HL-60 (cell line): Measurements from ENCODE around the gene COL13A1.

Experiments used
- GABPA ChIP-seq: IDR thresholded peaks from 2 replicates; pipeline ENCODE4 v1.6.1; 2012; ENCODE audit warnings: low read depth
- SPI1 ChIP-seq: IDR thresholded peaks from 2 replicates; pipeline ENCODE4 v1.6.1; 2012; ENCODE audit warnings: low read depth, mild to moderate bottlenecking, borderline replicate concordance
- TF ChIP-seq, protein P1 (sequence below): IDR thresholded peaks from one replicate; pipeline ENCODE4 v1.5.1; 2011; ENCODE audit warnings: low read length, control low read depth, inconsistent platforms; ENCODE audit not compliant: insufficient read depth

- TF ChIP-seq, protein P1, sequence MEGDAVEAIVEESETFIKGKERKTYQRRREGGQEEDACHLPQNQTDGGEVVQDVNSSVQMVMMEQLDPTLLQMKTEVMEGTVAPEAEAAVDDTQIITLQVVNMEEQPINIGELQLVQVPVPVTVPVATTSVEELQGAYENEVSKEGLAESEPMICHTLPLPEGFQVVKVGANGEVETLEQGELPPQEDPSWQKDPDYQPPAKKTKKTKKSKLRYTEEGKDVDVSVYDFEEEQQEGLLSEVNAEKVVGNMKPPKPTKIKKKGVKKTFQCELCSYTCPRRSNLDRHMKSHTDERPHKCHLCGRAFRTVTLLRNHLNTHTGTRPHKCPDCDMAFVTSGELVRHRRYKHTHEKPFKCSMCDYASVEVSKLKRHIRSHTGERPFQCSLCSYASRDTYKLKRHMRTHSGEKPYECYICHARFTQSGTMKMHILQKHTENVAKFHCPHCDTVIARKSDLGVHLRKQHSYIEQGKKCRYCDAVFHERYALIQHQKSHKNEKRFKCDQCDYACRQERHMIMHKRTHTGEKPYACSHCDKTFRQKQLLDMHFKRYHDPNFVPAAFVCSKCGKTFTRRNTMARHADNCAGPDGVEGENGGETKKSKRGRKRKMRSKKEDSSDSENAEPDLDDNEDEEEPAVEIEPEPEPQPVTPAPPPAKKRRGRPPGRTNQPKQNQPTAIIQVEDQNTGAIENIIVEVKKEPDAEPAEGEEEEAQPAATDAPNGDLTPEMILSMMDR: no peak
- TF ChIP-seq SPI1: no peak
- no peak for TF ChIP-seq GABPA
Observed at GRCh38 chr10:69884686-69885085, 83.0 kb downstream of the COL13A1 start.
